K562 (cell line): Measurements from ENCODE around the gene NAV2. TPM values are rescaled to one million over a fixed set of nuclear protein-coding genes. Genes with fewer than 3 reads are reported as not detected.

Experiments
- ATAC-seq: fragments of 200-7000 bp; cut with Tn5 transposase; 3 replicates; pipeline ENCODE4 v1.9.1; 2020; ENCODE audit warnings: moderate library complexity
- BruUV-seq: library from RNA; stranded (reverse); fragments of 400-500 nt; replicated peaks from 2 replicates; lab custom pipeline; 2021; lab: Mats Ljungman, UMichigan
- CTCF ChIA-PET: fragments of 300-600 bp; formaldehyde crosslinking; extraction: SDS; loops from one replicate; lab custom pipeline; 2021; ENCODE audit warnings: low intra/inter-chr PET ratio; lab: Yijun Ruan, JAX
- POLR2A ChIA-PET: fragments of 300-600, 350-650 bp; sonication (Branson Sonifier 250); formaldehyde crosslinking; extraction: SDS; loops from one replicate; lab custom pipeline; 2021; ENCODE audit warnings: antibody characterized with exemption, inconsistent platforms; lab: Yijun Ruan, JAX
- DNase-seq, 4 experiments: peaks; one replicate each; pipeline versions ENCODE4 v3.0.0 to v3.0.0-alpha.2; 2011 to 2018; ENCODE audit warnings: low spot score in 3 of 4, mixed read lengths in 3 of 4; ENCODE audit errors: extremely low read depth in 1 of 4
- FAIRE-seq: peaks from 2 replicates; lab custom pipeline; 2011; peaks lifted over from hg19 to GRCh38; lab: Jason Lieb, UNC
- H2AFZ ChIP-seq: 2 replicates; pipeline ENCODE4 v1.6.0; 2011; ENCODE audit warnings: low read depth, low read length, control low read depth, inconsistent platforms
- H3K27ac ChIP-seq: fragments of 200-600 bp; 3 replicates; pipeline ENCODE4 v1.8.0; 2011; ENCODE audit warnings: low read depth, mild to moderate bottlenecking, control low read depth, inconsistent platforms, low read length, moderate library complexity, mixed read lengths; ENCODE audit errors: extremely low read depth
- H3K27me3 ChIP-seq, 2 experiments: fragments of 300-600 bp in 1 of 2; 2 replicates in 1 of 2; 3 replicates in 1 of 2; pipeline versions ENCODE4 v1.6.0 to v1.8.0; 2011; ENCODE audit warnings: inconsistent platforms in 2 of 2, low read length in 2 of 2, mild to moderate bottlenecking in 1 of 2, mixed read lengths in 1 of 2, moderate library complexity in 1 of 2; ENCODE audit not compliant: control insufficient read depth in 2 of 2, insufficient read depth in 2 of 2
- H3K36me3 ChIP-seq: fragments of 300-600 bp; 3 replicates; pipeline ENCODE4 v1.8.0; 2011; ENCODE audit warnings: mild to moderate bottlenecking, low read length, inconsistent platforms; ENCODE audit not compliant: control insufficient read depth, insufficient read depth
- H3K4me1 ChIP-seq, 2 experiments: fragments of 200-600 bp in 1 of 2; replicated peaks in 1 of 2; 2 replicates in 1 of 2; 3 replicates in 1 of 2; pipeline versions ENCODE4 v1.5.1 to v1.8.0; 2011; ENCODE audit warnings: inconsistent platforms in 2 of 2, low read length in 2 of 2, mild to moderate bottlenecking in 1 of 2, mixed read lengths in 1 of 2, moderate library complexity in 1 of 2; ENCODE audit not compliant: control insufficient read depth in 2 of 2, insufficient read depth in 2 of 2
- H3K4me2 ChIP-seq: 2 replicates; pipeline ENCODE4 v1.6.1; 2011; ENCODE audit warnings: low read length, control low read depth, inconsistent platforms, mixed read lengths; ENCODE audit not compliant: insufficient read depth
- H3K4me3 ChIP-seq: fragments of 200-600 bp; sonication (generic), shearing (Covaris generic); 2 replicates; pipeline ENCODE4 v1.5.1; 2016; ENCODE audit warnings: control low read depth, inconsistent platforms
- H3K79me2 ChIP-seq: fragments of 200-600 bp; 3 replicates; pipeline ENCODE4 v1.8.0; 2011; ENCODE audit warnings: low read length, inconsistent platforms; ENCODE audit not compliant: control insufficient read depth, insufficient read depth
- H3K9ac ChIP-seq, 2 experiments: 2 replicates each; pipeline versions ENCODE4 v1.6.0 to v1.6.1; 2011; ENCODE audit warnings: low read depth in 2 of 2, low read length in 2 of 2, control low read depth in 1 of 2, inconsistent platforms in 1 of 2, mild to moderate bottlenecking in 1 of 2, mixed read lengths in 1 of 2; ENCODE audit not compliant: insufficient read depth in 1 of 2
- H3K9me1 ChIP-seq: one replicate; pipeline ENCODE4 v1.6.0; 2011; ENCODE audit warnings: inconsistent platforms, mild to moderate bottlenecking, low read length, moderate library complexity; ENCODE audit not compliant: control insufficient read depth, insufficient read depth
- H3K9me3 ChIP-seq: replicated peaks from 2 replicates; pipeline ENCODE4 v1.5.1; 2011; ENCODE audit warnings: low read depth, low read length, inconsistent platforms; ENCODE audit not compliant: control insufficient read depth, insufficient read depth
- H4K20me1 ChIP-seq: replicated peaks from 2 replicates; pipeline ENCODE4 v1.6.1; 2011; ENCODE audit warnings: low read length, inconsistent platforms, mixed read lengths; ENCODE audit not compliant: control insufficient read depth, insufficient read depth
- ARHGAP35 ChIP-seq: fragments of 450-650 bp; IDR thresholded peaks from 2 replicates; pipeline ENCODE4 v1.6.1; 2018; ENCODE audit not compliant: partially characterized antibody
- CBFA2T2 ChIP-seq: fragments of 450-650 bp; conservative IDR thresholded peaks from 2 replicates; pipeline ENCODE4 v1.6.1; 2017; ENCODE audit warnings: mild to moderate bottlenecking
- DDX20 ChIP-seq: fragments of 450-650 bp; IDR thresholded peaks from 2 replicates; pipeline ENCODE4 v1.6.1; 2016; ENCODE audit warnings: missing genetic modification characterization, low read depth, mild to moderate bottlenecking, missing compliant biosample characterization, moderate library complexity
- ETV1 ChIP-seq: fragments of 450-650 bp; conservative IDR thresholded peaks from 2 replicates; pipeline ENCODE4 v1.6.1; 2016; ENCODE audit warnings: missing genetic modification characterization, control low read depth, low read depth, missing compliant biosample characterization
- GATAD2B ChIP-seq: fragments of 450-650 bp; IDR thresholded peaks from 2 replicates; pipeline ENCODE4 v1.6.1; 2017; ENCODE audit warnings: mild to moderate bottlenecking, borderline replicate concordance
- HMG20B ChIP-seq: fragments of 250-450 bp; sonication (Bioruptor Pico); IDR thresholded peaks from 2 replicates; pipeline ENCODE4 v1.5.0; 2021; ENCODE audit warnings: mild to moderate bottlenecking
- KAT7 ChIP-seq: sonication (generic); formaldehyde crosslinking; IDR thresholded peaks from 2 replicates; pipeline ENCODE4 v1.8.0; 2022; ENCODE audit warnings: missing genetic modification reagents, mild to moderate bottlenecking, borderline replicate concordance
- NFYB ChIP-seq: IDR thresholded peaks from 2 replicates; pipeline ENCODE4 v1.6.1; 2011; ENCODE audit warnings: mild to moderate bottlenecking, moderate library complexity; ENCODE audit not compliant: insufficient read length; ENCODE audit errors: extremely low read depth
- RAD21 ChIP-seq, 2 experiments: fragments of 250-450 bp in 1 of 2; fragments of 450-650 bp in 1 of 2; sonication (Bioruptor Pico) in 1 of 2; formaldehyde crosslinking in 1 of 2; IDR thresholded peaks in 1 of 2; conservative IDR thresholded peaks in 1 of 2; 2 replicates each; pipeline versions ENCODE4 v1.4.0 to v1.8.0; 2020 to 2022; ENCODE audit warnings: mild to moderate bottlenecking in 2 of 2, moderate library complexity in 1 of 2
- SRSF7 ChIP-seq: fragments of 200-400 bp; formaldehyde crosslinking; optimal IDR thresholded peaks from 2 replicates; pipeline ENCODE3; 2017; ENCODE audit warnings: mild to moderate bottlenecking, low read depth, low read length
- TCF3 ChIP-seq: sonication (generic); formaldehyde crosslinking; IDR thresholded peaks from 2 replicates; pipeline ENCODE4 v1.4.0; 2020; ENCODE audit warnings: mild to moderate bottlenecking, missing genetic modification reagents
- TOE1 ChIP-seq, 2 experiments: fragments of 450-650 bp in 1 of 2; sonication (generic) in 1 of 2; formaldehyde crosslinking in 1 of 2; IDR thresholded peaks; 2 replicates each; pipeline versions ENCODE4 v1.7.1 to v1.8.0; 2016 to 2022; ENCODE audit warnings: borderline replicate concordance in 2 of 2, mild to moderate bottlenecking in 2 of 2, antibody characterized with exemption in 1 of 2, inconsistent platforms in 1 of 2, low read depth in 1 of 2, missing genetic modification reagents in 1 of 2, moderate library complexity in 1 of 2
- ZBTB17 ChIP-seq: fragments of 450-650 bp; formaldehyde crosslinking; IDR thresholded peaks from 2 replicates; pipeline ENCODE4 v1.4.0; 2020; ENCODE audit warnings: mild to moderate bottlenecking
- ZNF121 ChIP-seq: sonication (generic); formaldehyde crosslinking; conservative IDR thresholded peaks from 2 replicates; pipeline ENCODE4 v1.8.0; 2022; ENCODE audit warnings: missing genetic modification reagents
- ZNF24 ChIP-seq: fragments of 450-650 bp; IDR thresholded peaks from 2 replicates; pipeline ENCODE4 v1.6.1; 2016
- ZNF76 ChIP-seq: fragments of 250-450 bp; sonication (Bioruptor Pico); IDR thresholded peaks from 2 replicates; pipeline ENCODE4 v1.4.0; 2020; ENCODE audit warnings: mild to moderate bottlenecking, moderate library complexity, borderline replicate concordance
- WGBS: fragments of 100-300 bp; shearing (Covaris generic); methylation state at CpG from one replicate; pipeline ENCODE4 v1.1.6; 2016; ENCODE audit warnings: low coverage, mixed read lengths; ENCODE audit not compliant: insufficient coverage; ENCODE audit errors: missing lambda C conversion rate; 5-methylcytosine and 5-hydroxymethylcytosine counted together
- in situ Hi-C: fragments of 300-500 bp; cut with MboI; formaldehyde crosslinking; loops from 4 replicates; pipeline ENCODE4 v1.15.0; 2018; ENCODE audit warnings: inconsistent platforms, mixed read lengths
- intact Hi-C: fragments of 100-400 bp; cut with micrococcal nuclease; formaldehyde crosslinking; loops from 2 replicates; pipeline ENCODE4 v1.14.2; 2022
- polyA plus RNA-seq, 8 experiments: library from polyadenylated mRNA; depleted of rRNA in 4 of 8; stranded (reverse) in 5 of 8; unstranded in 3 of 8; fragments of >200 nt; fragmentation: Nextera tagmentation in 2 of 8; fragmentation: Illumina TruSeq in 1 of 8; extraction: Ambion mirVana in 2 of 8; extraction: Trizol in 1 of 8; gene quantifications; 2 replicates each; pipeline versions ENCODE4 v1.2.1 to v1.2.3, GENCODE V29; 2011 to 2014; ENCODE audit warnings: inconsistent platforms in 1 of 8, missing spikeins in 1 of 8
- total RNA-seq, 7 experiments: library from RNA; depleted of rRNA in 6 of 7; stranded (reverse); fragments of >200 nt in 6 of 7; fragmentation: Illumina TruSeq in 2 of 7; extraction: Trizol in 2 of 7; gene quantifications; 2 replicates each; pipeline versions ENCODE4 v1.2.1 to v1.2.3, GENCODE V29; 2011 to 2021; ENCODE audit warnings: low replicate concordance in 1 of 7
- TF ChIP-seq, protein P1 (sequence below): sonication (generic); formaldehyde crosslinking; IDR thresholded peaks from 2 replicates; pipeline ENCODE4 v1.8.0; 2022; ENCODE audit warnings: mild to moderate bottlenecking, missing genetic modification reagents
- TF ChIP-seq, protein P2 (sequence below): fragments of 450-650 bp; formaldehyde crosslinking; IDR thresholded peaks from 2 replicates; pipeline ENCODE4 v1.4.0; 2022; ENCODE audit warnings: missing genetic modification characterization
- TF ChIP-seq, protein P3 (sequence below): sonication (generic); formaldehyde crosslinking; IDR thresholded peaks from 2 replicates; pipeline ENCODE4 v1.5.0; 2020; ENCODE audit warnings: missing genetic modification reagents

Gene NAV2
- total and polyA plus RNA-seq, 9 of the 15 experiments (the other 6 are each of a cell fraction or from before 2014, with no cell fraction given), result 0.03 to 0.35 (median 0.05) TPM

DNA sequence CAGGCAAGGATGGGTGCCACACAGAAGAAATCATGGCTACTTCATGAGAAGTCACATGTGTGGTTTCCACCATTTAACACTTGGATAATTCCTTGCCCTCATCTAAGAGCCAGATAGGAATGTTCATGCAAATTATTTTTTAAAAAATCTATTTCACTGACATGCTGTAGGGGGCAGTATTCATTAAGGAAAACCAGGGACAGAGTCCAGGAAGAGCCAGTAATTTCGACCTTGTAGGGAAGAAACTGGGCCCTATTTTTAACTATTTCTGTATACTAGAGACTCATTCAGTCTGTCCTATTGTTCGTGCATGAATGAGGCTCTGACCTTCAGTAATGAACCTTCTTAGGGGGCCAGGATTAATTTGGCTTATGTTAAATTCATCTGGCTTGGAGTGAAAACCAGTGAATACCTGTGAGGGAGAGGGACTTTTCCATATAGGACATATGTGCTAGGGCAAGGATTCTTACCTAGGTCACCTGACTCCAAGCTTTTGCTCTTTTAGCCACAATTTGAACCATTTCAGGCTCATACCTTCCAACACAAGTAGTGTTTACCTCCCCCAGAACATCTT, 192.7 kb downstream of the NAV2 start (continued):
- TF ChIP-seq, protein P1, sequence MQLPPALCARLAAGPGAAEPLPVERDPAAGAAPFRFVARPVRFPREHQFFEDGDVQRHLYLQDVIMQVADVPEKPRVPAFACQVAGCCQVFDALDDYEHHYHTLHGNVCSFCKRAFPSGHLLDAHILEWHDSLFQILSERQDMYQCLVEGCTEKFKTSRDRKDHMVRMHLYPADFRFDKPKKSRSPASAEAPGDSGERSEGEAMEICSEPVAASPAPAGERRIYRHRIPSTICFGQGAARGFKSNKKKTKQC (CRISPR knock-in tag), result no peak
- no peak for TF ChIP-seq ZBTB17
- TF ChIP-seq RAD21 (CRISPR knock-in tag; conservative IDR thresholded peaks at IDR 0.05 in 1 of 2, IDR thresholded peaks at IDR 0.05 in 1 of 2), result peak; percentile 61 to 74

DNA sequence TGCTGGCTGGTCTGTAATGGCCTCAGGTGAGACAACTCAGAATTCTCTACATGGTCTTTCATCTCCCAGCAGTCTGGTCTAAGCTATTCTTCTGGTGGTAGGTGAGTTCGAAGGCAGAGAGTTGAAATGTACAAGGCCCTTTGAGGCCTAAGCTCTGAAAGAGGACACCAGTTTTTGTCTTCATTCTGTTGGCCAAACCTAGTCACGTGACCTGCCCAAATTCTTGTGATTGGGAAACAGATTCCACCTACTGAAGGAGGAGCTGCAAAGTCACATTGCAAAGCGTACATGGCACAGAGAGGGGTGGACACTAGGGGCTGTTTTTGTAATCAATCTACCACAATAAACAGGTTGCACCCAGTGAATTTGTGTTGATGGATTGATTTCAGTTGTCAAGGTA, 193.5 kb downstream of the NAV2 start:
- no peak overlapping the region for H3K4me2 ChIP-seq
- H3K27ac ChIP-seq, result no peak overlapping the region
- 7% methylated on average over 3 of the region's 3 CpGs for WGBS
- no peaks in the 10 kb centered on the region for H3K4me1 ChIP-seq
- ChIA-PET POLR2A (no interaction called here), CTCF (interaction anchor here (0.9 to 2.1 kb wide), 3 partner anchors 227 to 728 kb away, joined by 4 to 26 read pairs (median 4); no protein-coding TSS in a partner anchor)
- H4K20me1 ChIP-seq, result no peaks in the 10 kb centered on the region
- H2AFZ ChIP-seq, result no peak overlapping the region
- no peak overlapping the region for H3K4me3 ChIP-seq
- H3K27me3 ChIP-seq, result peaks cover 3 to 7% of the 10 kb centered on the region in 2 experiments
- no peak overlapping the region for H3K9ac ChIP-seq
- H3K36me3 ChIP-seq, result no peaks in the 10 kb centered on the region
- in situ Hi-C loops (loop anchor here (10.0 kb wide), 1 partner anchor 831 kb away; no protein-coding TSS in a partner anchor), intact Hi-C loops (loop anchor here (5.0 to 10.0 kb wide), 2 partner anchors 161 to 431 kb away; no protein-coding TSS in a partner anchor)
- no peaks in the 10 kb centered on the region for H3K79me2 ChIP-seq
- FAIRE-seq, result no peak
- peak in 2 of 4 experiments; percentile 10 to 11 for DNase-seq
- H3K9me3 ChIP-seq, result no peaks in the 10 kb centered on the region
- peaks cover 2% of the 10 kb centered on the region for H3K9me1 ChIP-seq
- no TSS peak for BruUV-seq
- 0 out of 3 replicates have a peak, but pooled peaks have one; percentile 29 for ATAC-seq
- TF ChIP-seq ARHGAP35, result no peak
- TF ChIP-seq NFYB, result peak; percentile 22
- no peak for TF ChIP-seq ZNF121 (CRISPR knock-in tag)
- TF ChIP-seq DDX20 (tag), result no peak
- no peak for TF ChIP-seq GATAD2B
- TF ChIP-seq SRSF7, result no peak
- TF ChIP-seq KAT7 (CRISPR knock-in tag), result no peak
- no peak for TF ChIP-seq HMG20B (CRISPR knock-in tag)
- peak; percentile 68 for TF ChIP-seq CBFA2T2
- TF ChIP-seq TCF3 (CRISPR knock-in tag), result no peak
- TF ChIP-seq, protein P2, sequence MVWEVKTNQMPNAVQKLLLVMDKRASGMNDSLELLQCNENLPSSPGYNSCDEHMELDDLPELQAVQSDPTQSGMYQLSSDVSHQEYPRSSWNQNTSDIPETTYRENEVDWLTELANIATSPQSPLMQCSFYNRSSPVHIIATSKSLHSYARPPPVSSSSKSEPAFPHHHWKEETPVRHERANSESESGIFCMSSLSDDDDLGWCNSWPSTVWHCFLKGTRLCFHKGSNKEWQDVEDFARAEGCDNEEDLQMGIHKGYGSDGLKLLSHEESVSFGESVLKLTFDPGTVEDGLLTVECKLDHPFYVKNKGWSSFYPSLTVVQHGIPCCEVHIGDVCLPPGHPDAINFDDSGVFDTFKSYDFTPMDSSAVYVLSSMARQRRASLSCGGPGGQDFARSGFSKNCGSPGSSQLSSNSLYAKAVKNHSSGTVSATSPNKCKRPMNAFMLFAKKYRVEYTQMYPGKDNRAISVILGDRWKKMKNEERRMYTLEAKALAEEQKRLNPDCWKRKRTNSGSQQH (CRISPR knock-in tag), result no peak
- no peak for TF ChIP-seq ETV1
- peak; percentile 83 for TF ChIP-seq TOE1 (IDR thresholded peaks at IDR 0.05; ENCODE audit: borderline replicate concordance)
- TF ChIP-seq TOE1 (CRISPR knock-in tag; IDR thresholded peaks at IDR 0.05; ENCODE audit: borderline replicate concordance, low read depth), result no peak
- TF ChIP-seq ZNF24, result no peak
- TF ChIP-seq, protein P3, sequence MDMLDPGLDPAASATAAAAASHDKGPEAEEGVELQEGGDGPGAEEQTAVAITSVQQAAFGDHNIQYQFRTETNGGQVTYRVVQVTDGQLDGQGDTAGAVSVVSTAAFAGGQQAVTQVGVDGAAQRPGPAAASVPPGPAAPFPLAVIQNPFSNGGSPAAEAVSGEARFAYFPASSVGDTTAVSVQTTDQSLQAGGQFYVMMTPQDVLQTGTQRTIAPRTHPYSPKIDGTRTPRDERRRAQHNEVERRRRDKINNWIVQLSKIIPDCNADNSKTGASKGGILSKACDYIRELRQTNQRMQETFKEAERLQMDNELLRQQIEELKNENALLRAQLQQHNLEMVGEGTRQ (CRISPR knock-in tag), result peak; percentile 62
- TF ChIP-seq ZNF76 (CRISPR knock-in tag), result no peak
